GM19023 (cell line): ENCODE data around the gene NME3.
"Not testable (repeated sequence)": the region's sequence is repeated elsewhere in the genome, so short reads cannot be mapped to it uniquely, and the experiment has no call there.

Experiments used
- ATAC-seq: cut with Tn5 transposase; IDR thresholded peaks from one replicate; pipeline ENCODE4 v1.9.1; 2021; ENCODE audit warnings: mild to moderate bottlenecking, moderate library complexity; ENCODE audit not compliant: unreplicated experiment

NME3 gene

GRCh38 chr16:1754204-1754603 lies 17.1 kb downstream of the NME3 start:
- ATAC-seq, result no peak

- no peak for ATAC-seq
Observed at GRCh38 chr16:1752853-1753252, 18.5 kb downstream of the NME3 start.

GRCh38 chr16:1751946-1752345 lies 19.4 kb downstream of the NME3 start:
- no peak for ATAC-seq

- ATAC-seq, result no peak
Observed at GRCh38 chr16:1749152-1750117, 21.9 kb downstream of the NME3 start.

GRCh38 chr16:1747934-1748333 lies 23.4 kb downstream of the NME3 start:
- ATAC-seq, result no peak

- ATAC-seq, result no peak
Observed at GRCh38 chr16:1746693-1747195, 24.6 kb downstream of the NME3 start.

- no peak for ATAC-seq
Observed at GRCh38 chr16:1745900-1746692, 25.2 kb downstream of the NME3 start.

GRCh38 chr16:1745181-1745899 lies 26.0 kb downstream of the NME3 start:
- no peak for ATAC-seq

GRCh38 chr16:1744338-1744840 lies 27.0 kb downstream of the NME3 start:
- no peak for ATAC-seq

GRCh38 chr16:1743376-1744337 lies 27.7 kb downstream of the NME3 start:
- ATAC-seq, result no peak

GRCh38 chr16:1741553-1742165 lies 29.7 kb downstream of the NME3 start:
- ATAC-seq, result no peak

GRCh38 chr16:1740781-1741490 lies 30.4 kb downstream of the NME3 start:
- no peak for ATAC-seq

GRCh38 chr16:1740234-1740633 lies 31.1 kb downstream of the NME3 start:
- ATAC-seq, result no peak

GRCh38 chr16:1734816-1735215 lies 36.5 kb downstream of the NME3 start:
- ATAC-seq, result no peak

GRCh38 chr16:1734123-1734522 lies 37.2 kb downstream of the NME3 start:
- no peak for ATAC-seq

- ATAC-seq, result not testable (repeated sequence)
Observed at GRCh38 chr16:1732551-1732987, 38.8 kb downstream of the NME3 start.

GRCh38 chr16:1732071-1732470 lies 39.3 kb downstream of the NME3 start:
- no peak for ATAC-seq

- no peak for ATAC-seq
Observed at GRCh38 chr16:1731603-1732002, 39.7 kb downstream of the NME3 start.

- ATAC-seq, result no peak
Observed at GRCh38 chr16:1731073-1731472, 40.3 kb downstream of the NME3 start.
